ENCODE results near the gene SLC9A3. TPM values are rescaled to one million over a fixed set of nuclear protein-coding genes. Genes with fewer than 3 reads are reported as not detected.

The SLC9A3 gene
- total RNA-seq, 2 experiments from 2014 or later: 1.2 to 1.6 TPM

GRCh38 chr5:462051-462481, 62.2 kb downstream of the SLC9A3 start:
- Mint-ChIP-seq H3K27me3 (no peaks in the 10 kb centered on the region), H3K4me1 (peaks cover 53% of the 10 kb centered on the region), H3K9me3 (no peaks in the 10 kb centered on the region), H3K36me3 (ENCODE audit: low read depth) (peaks cover 70% of the 10 kb centered on the region), H3K27ac (no peak overlapping the region), H3K4me3 (no peak overlapping the region)
- ChIA-PET CTCF (no interaction called here), POLR2A (no interaction called here)
- no peak for DNase-seq

- CTCF ChIA-PET: no interaction called here
- Mint-ChIP-seq H3K9me3 (no peaks in the 10 kb centered on the region), H3K36me3 (ENCODE audit: low read depth) (peaks cover 79% of the 10 kb centered on the region), H3K27ac (no peak overlapping the region), H3K27me3 (no peaks in the 10 kb centered on the region), H3K4me1 (peaks cover 52% of the 10 kb centered on the region), H3K4me3 (no peak overlapping the region)
- DNase-seq: no peak
- POLR2A ChIA-PET: interaction anchor here (0.9 kb wide), 1 partner anchor 12 kb away, joined by 3 read pairs; no protein-coding TSS in a partner anchor
Measured at GRCh38 chr5:460273-460625, 64.0 kb downstream of the SLC9A3 start.

- POLR2A ChIA-PET: interaction anchor here (0.9 kb wide), 1 partner anchor 12 kb away, joined by 3 read pairs; no protein-coding TSS in a partner anchor
- Mint-ChIP-seq H3K27me3 (no peaks in the 10 kb centered on the region), H3K4me3 (no peak overlapping the region), H3K27ac (no peak overlapping the region), H3K4me1 (peaks cover 56% of the 10 kb centered on the region), H3K36me3 (ENCODE audit: low read depth) (peaks cover 82% of the 10 kb centered on the region), H3K9me3 (no peaks in the 10 kb centered on the region)
- no peak for DNase-seq
- CTCF ChIA-PET: no interaction called here
Measured at GRCh38 chr5:459562-460272, 64.5 kb downstream of the SLC9A3 start.

GRCh38 chr5:458547-459353, 65.5 kb downstream of the SLC9A3 start:
- peaks cover 84% of the 10 kb centered on the region for H3K36me3 Mint-ChIP-seq (ENCODE audit: low read depth)
- DNase-seq: peak; percentile 41
- ChIA-PET CTCF (interaction anchor here (0.7 kb wide), 1 partner anchor 258 kb away, joined by 4 read pairs; no protein-coding TSS in a partner anchor), POLR2A (no interaction called here)
- no peaks in the 10 kb centered on the region for H3K9me3 Mint-ChIP-seq
- no peaks in the 10 kb centered on the region for H3K27me3 Mint-ChIP-seq
- no peak overlapping the region for H3K4me3 Mint-ChIP-seq
- peak overlapping the region; percentile 49 for H3K27ac Mint-ChIP-seq
- H3K4me1 Mint-ChIP-seq: peaks cover 56% of the 10 kb centered on the region

- ChIA-PET CTCF (no interaction called here), POLR2A (interaction anchor here (0.9 kb wide), 1 partner anchor 10 kb away, joined by 3 read pairs; no protein-coding TSS in a partner anchor)
- no peaks in the 10 kb centered on the region for H3K27me3 Mint-ChIP-seq
- DNase-seq: no peak
- H3K27ac Mint-ChIP-seq: no peak overlapping the region
- H3K4me1 Mint-ChIP-seq: peaks cover 60% of the 10 kb centered on the region
- peaks cover 87% of the 10 kb centered on the region for H3K36me3 Mint-ChIP-seq (ENCODE audit: low read depth)
- peaks cover 5% of the 10 kb centered on the region for H3K9me3 Mint-ChIP-seq
- no peak overlapping the region for H3K4me3 Mint-ChIP-seq
Measured at GRCh38 chr5:457195-457961, 66.9 kb downstream of the SLC9A3 start.

GRCh38 chr5:456351-457194, 67.7 kb downstream of the SLC9A3 start:
- Mint-ChIP-seq H3K4me3 (no peak overlapping the region), H3K27ac (no peak overlapping the region), H3K36me3 (ENCODE audit: low read depth) (peaks cover 87% of the 10 kb centered on the region), H3K4me1 (peaks cover 58% of the 10 kb centered on the region), H3K9me3 (peaks cover 13% of the 10 kb centered on the region), H3K27me3 (no peaks in the 10 kb centered on the region)
- DNase-seq: no peak
- ChIA-PET POLR2A (interaction anchor here (0.9 kb wide), 1 partner anchor 10 kb away, joined by 3 read pairs; no protein-coding TSS in a partner anchor), CTCF (no interaction called here)

- Mint-ChIP-seq H3K4me1 (peaks cover 57% of the 10 kb centered on the region), H3K27ac (no peak overlapping the region), H3K36me3 (ENCODE audit: low read depth) (peaks cover 91% of the 10 kb centered on the region), H3K27me3 (no peaks in the 10 kb centered on the region), H3K4me3 (no peak overlapping the region), H3K9me3 (peaks cover 15% of the 10 kb centered on the region)
- CTCF ChIA-PET: no interaction called here
- no peak for DNase-seq
- POLR2A ChIA-PET: no interaction called here
Measured at GRCh38 chr5:455806-456205, 68.4 kb downstream of the SLC9A3 start.

GRCh38 chr5:454936-455335, 69.3 kb downstream of the SLC9A3 start:
- Mint-ChIP-seq H3K36me3 (ENCODE audit: low read depth) (peaks cover 91% of the 10 kb centered on the region), H3K27ac (no peak overlapping the region), H3K4me3 (no peak overlapping the region), H3K4me1 (peaks cover 50% of the 10 kb centered on the region), H3K9me3 (peaks cover 15% of the 10 kb centered on the region), H3K27me3 (no peaks in the 10 kb centered on the region)
- ChIA-PET CTCF (no interaction called here), POLR2A (no interaction called here)
- no peak for DNase-seq

GRCh38 chr5:453725-454481, 70.3 kb downstream of the SLC9A3 start:
- CTCF ChIA-PET: interaction anchor here (0.9 to 1.1 kb wide), 2 partner anchors 19 to 137 kb away, joined by 3 read pairs; no protein-coding TSS in a partner anchor
- no peak overlapping the region for H3K4me3 Mint-ChIP-seq
- peaks cover 40% of the 10 kb centered on the region for H3K4me1 Mint-ChIP-seq
- peaks cover 15% of the 10 kb centered on the region for H3K9me3 Mint-ChIP-seq
- no peaks in the 10 kb centered on the region for H3K27me3 Mint-ChIP-seq
- H3K27ac Mint-ChIP-seq: peak overlapping the region; percentile 57
- POLR2A ChIA-PET: interaction anchor here (1.4 kb wide), 1 partner anchor 18 kb away, joined by 8 read pairs; no protein-coding TSS in a partner anchor
- H3K36me3 Mint-ChIP-seq (ENCODE audit: low read depth): peaks cover 91% of the 10 kb centered on the region
- no peak for DNase-seq

- H3K36me3 Mint-ChIP-seq (ENCODE audit: low read depth): peaks cover 91% of the 10 kb centered on the region
- H3K27me3 Mint-ChIP-seq: no peaks in the 10 kb centered on the region
- no peak overlapping the region for H3K4me3 Mint-ChIP-seq
- no peak for DNase-seq
- peaks cover 32% of the 10 kb centered on the region for H3K4me1 Mint-ChIP-seq
- peak overlapping the region; percentile 57 for H3K27ac Mint-ChIP-seq
- H3K9me3 Mint-ChIP-seq: peaks cover 15% of the 10 kb centered on the region
- POLR2A ChIA-PET: interaction anchor here (1.4 kb wide), 1 partner anchor 19 kb away, joined by 8 read pairs; no protein-coding TSS in a partner anchor
- CTCF ChIA-PET: interaction anchor here (0.6 to 1.3 kb wide), 4 partner anchors 20 to 171 kb away, joined by 3 to 4 read pairs (median 3); no protein-coding TSS in a partner anchor
Measured at GRCh38 chr5:452978-453710, 71.1 kb downstream of the SLC9A3 start.
